OCI-LY1 (cell line): ENCODE results near the gene CYP11A1.

ENCODE experiments used
- H2AFZ ChIP-seq: fragments of 200-600 bp; sonication (generic), shearing (Covaris generic); 2 replicates; pipeline ENCODE4 v1.6.0; 2014; ENCODE audit warnings: antibody characterized with exemption, mild to moderate bottlenecking, low read length
- H3F3A ChIP-seq: fragments of 200-600 bp; sonication (generic), shearing (Covaris generic); 2 replicates; pipeline ENCODE4 v1.6.0; 2014; ENCODE audit warnings: mild to moderate bottlenecking, antibody characterized with exemption, low read length, moderate library complexity; ENCODE audit not compliant: insufficient read depth
- H3K27ac ChIP-seq: fragments of 200-600 bp; sonication (generic); 2 replicates; pipeline ENCODE4 v1.5.1; 2014; ENCODE audit warnings: low read length, mixed run types, mild to moderate bottlenecking, low read depth; ENCODE audit not compliant: poor library complexity, severe bottlenecking
- H3K27me3 ChIP-seq: fragments of 200-600 bp; sonication (generic); 2 replicates; pipeline ENCODE4 v1.6.0; 2014; ENCODE audit warnings: antibody characterized with exemption, mild to moderate bottlenecking, low read length, moderate library complexity; ENCODE audit not compliant: insufficient read depth
- H3K36me3 ChIP-seq: fragments of 200-600 bp; sonication (generic); 2 replicates; pipeline ENCODE4 v1.6.1; 2014; ENCODE audit warnings: mild to moderate bottlenecking, antibody characterized with exemption, low read length, moderate library complexity, mixed read lengths; ENCODE audit not compliant: insufficient read depth
- H3K4me1 ChIP-seq: fragments of 200-600 bp; sonication (generic); 2 replicates; pipeline ENCODE4 v1.5.1; 2014; ENCODE audit warnings: mild to moderate bottlenecking, low read length, moderate library complexity; ENCODE audit not compliant: insufficient read depth, severe bottlenecking
- H3K4me2 ChIP-seq: fragments of 200-600 bp; sonication (generic), shearing (Covaris generic); 2 replicates; pipeline ENCODE4 v1.6.1; 2014; ENCODE audit warnings: low read length
- H3K4me3 ChIP-seq: fragments of 200-600 bp; sonication (generic); 2 replicates; pipeline ENCODE4 v1.5.1; 2014; ENCODE audit warnings: low read length, low read depth, mild to moderate bottlenecking, mixed read lengths; ENCODE audit not compliant: poor library complexity, severe bottlenecking
- H3K79me2 ChIP-seq: fragments of 200-600 bp; shearing (Covaris generic); 2 replicates; pipeline ENCODE4 v1.6.1; 2016; ENCODE audit warnings: mixed run types, low read length, mixed read lengths; ENCODE audit not compliant: insufficient read depth
- H3K9ac ChIP-seq: fragments of 200-600 bp; sonication (generic), shearing (Covaris generic); 2 replicates; pipeline ENCODE4 v1.6.1; 2014; ENCODE audit warnings: mild to moderate bottlenecking, low read length, mixed read lengths
- H3K9me2 ChIP-seq: fragments of 200-600 bp; sonication (generic), shearing (Covaris generic); 2 replicates; pipeline ENCODE4 v1.6.1; 2014; ENCODE audit warnings: low read depth, mild to moderate bottlenecking, low read length, mixed read lengths
- H3K9me3 ChIP-seq: fragments of 200-600 bp; shearing (Covaris generic); 2 replicates; pipeline ENCODE4 v1.6.1; 2014; ENCODE audit warnings: low read length, mixed read lengths
- H4K20me1 ChIP-seq: fragments of 200-600 bp; sonication (generic), shearing (Covaris generic); 2 replicates; pipeline ENCODE4 v1.6.0; 2016; ENCODE audit warnings: mild to moderate bottlenecking, low read length; ENCODE audit not compliant: insufficient read depth
- CTCF ChIP-seq: fragments of 200-600 bp; sonication (generic), shearing (Covaris generic); IDR thresholded peaks from 2 replicates; pipeline ENCODE4 v1.5.1; 2017; ENCODE audit warnings: mild to moderate bottlenecking, antibody characterized with exemption, low read length, moderate library complexity, mixed read lengths
- EZH2 ChIP-seq: fragments of 200-600 bp; sonication (generic), shearing (Covaris generic); IDR thresholded peaks from 2 replicates; pipeline ENCODE4 v1.8.0; 2017; ENCODE audit warnings: borderline replicate concordance, mixed run types, mild to moderate bottlenecking, antibody characterized with exemption, low read length, moderate library complexity, mixed read lengths

CYP11A1 gene

GRCh38 chr15:74409225-74409624 is 41.8 kb upstream of the CYP11A1 start:
- no peak overlapping the region for H2AFZ ChIP-seq
- H3K9ac ChIP-seq = no peak overlapping the region
- H3K4me1 ChIP-seq = peaks cover under 1% of the 10 kb centered on the region

GRCh38 chr15:74408815-74409214 is 41.4 kb upstream of the CYP11A1 start:
- H3K36me3 ChIP-seq = no peaks in the 10 kb centered on the region
- H2AFZ ChIP-seq = no peak overlapping the region
- no peak overlapping the region for H3K9ac ChIP-seq
- H3K27ac ChIP-seq = no peak overlapping the region
- H3K4me3 ChIP-seq = no peak overlapping the region
- H3K4me1 ChIP-seq = peaks cover 4% of the 10 kb centered on the region
- no peaks in the 10 kb centered on the region for H4K20me1 ChIP-seq
- no peaks in the 10 kb centered on the region for H3K9me2 ChIP-seq
- H3K27me3 ChIP-seq = peaks cover 18% of the 10 kb centered on the region; the same call in 1 of the 2 replicates
- H3K9me3 ChIP-seq = no peaks in the 10 kb centered on the region
- H3F3A ChIP-seq = no peaks in the 10 kb centered on the region
- no peaks in the 10 kb centered on the region for H3K79me2 ChIP-seq
- TF ChIP-seq EZH2 = no peak
- TF ChIP-seq CTCF = no peak
- no peak overlapping the region for H3K4me2 ChIP-seq

More at GRCh38 chr15:74409225-74409624, 41.8 kb upstream of the CYP11A1 start:
- H3K9me3 ChIP-seq = no peaks in the 10 kb centered on the region
- TF ChIP-seq EZH2 = no peak
- no peak for TF ChIP-seq CTCF
- H3K79me2 ChIP-seq = no peaks in the 10 kb centered on the region
- no peak overlapping the region for H3K27ac ChIP-seq
- H3K27me3 ChIP-seq = peaks cover 18% of the 10 kb centered on the region; the same call in 1 of the 2 replicates
- H4K20me1 ChIP-seq = no peaks in the 10 kb centered on the region
- H3K36me3 ChIP-seq = no peaks in the 10 kb centered on the region
- no peaks in the 10 kb centered on the region for H3F3A ChIP-seq
- H3K4me3 ChIP-seq = no peak overlapping the region
- H3K4me2 ChIP-seq = no peak overlapping the region
- no peaks in the 10 kb centered on the region for H3K9me2 ChIP-seq

- Histone ChIP-seq H3K27me3 (peaks cover 18% of the 10 kb centered on the region; the same call in 1 of the 2 replicates), H2AFZ (no peak overlapping the region), H3K79me2 (no peaks in the 10 kb centered on the region), H3K4me1 (peaks cover 4% of the 10 kb centered on the region), H3K9me2 (no peaks in the 10 kb centered on the region), H3F3A (no peaks in the 10 kb centered on the region), H3K4me3 (no peak overlapping the region), H3K9ac (no peak overlapping the region), H3K27ac (no peak overlapping the region), H3K4me2 (no peak overlapping the region), H3K9me3 (no peaks in the 10 kb centered on the region), H4K20me1 (no peaks in the 10 kb centered on the region), H3K36me3 (no peaks in the 10 kb centered on the region)
- TF ChIP-seq EZH2 (no peak), CTCF (no peak)
These were observed 40.9 kb upstream of the CYP11A1 start for GRCh38 chr15:74408385-74408784.
